Measurements from ENCODE around the gene FRG1. TPM values are rescaled to one million over a fixed set of nuclear protein-coding genes. Genes with fewer than 3 reads are reported as not detected.
"Not testable (repeated sequence)": the region's sequence is repeated elsewhere in the genome, so short reads cannot be mapped to it uniquely, and the experiment has no call there.

The FRG1 gene
- total and polyA plus RNA-seq, 2 donors (not counting 1 experiment from before 2014, with no cell fraction given): 21.0 to 31.1 TPM

DNA sequence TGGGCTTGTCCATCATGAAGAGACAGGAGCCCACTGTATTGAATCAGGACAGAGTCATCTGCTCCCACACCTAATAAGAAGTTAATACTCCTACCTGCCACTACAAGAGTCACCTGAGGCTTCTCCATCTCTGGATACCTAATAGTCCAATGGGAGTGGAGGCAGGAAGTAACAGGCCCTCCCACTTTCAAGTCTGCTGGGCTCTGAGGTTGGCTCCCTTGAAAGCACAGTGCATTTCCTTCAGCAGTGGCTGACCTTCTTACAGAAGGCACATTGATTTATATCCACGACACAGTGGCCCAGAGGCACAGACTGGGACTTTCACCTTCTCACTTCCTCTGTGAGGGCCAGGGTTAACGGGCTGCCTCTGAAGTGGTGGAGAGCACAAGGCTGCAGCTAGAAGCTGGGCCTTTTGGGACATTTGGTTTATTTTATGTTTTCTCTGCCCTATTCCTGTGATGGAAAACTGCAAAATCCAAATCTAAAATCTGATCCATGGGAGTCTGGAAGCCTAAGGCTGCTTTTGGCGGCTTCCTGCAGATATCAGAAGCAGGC lies 48.3 kb downstream of the FRG1 start:
- H3K36me3 ChIP-seq (ENCODE audit: control insufficient read depth, insufficient read depth, low read length): no peaks in the 10 kb centered on the region
- no peaks in the 10 kb centered on the region for H3K9me3 ChIP-seq (ENCODE audit: control insufficient read depth, insufficient read depth, low read depth, low read length)
- no peak overlapping the region for H3K4me3 ChIP-seq (replicated peaks in 1 of 4; ENCODE audit: control extremely low read depth in 1 of 4, insufficient read depth in 1 of 4, low read depth in 3 of 4, low read length in 4 of 4)
- no peak overlapping the region for H3K27ac ChIP-seq (ENCODE audit: insufficient read depth, low read length)
- H3K4me1 ChIP-seq (ENCODE audit: control insufficient read depth, extremely low read depth, insufficient read depth, low read length): no peaks in the 10 kb centered on the region
- no peak for DNase-seq (ENCODE audit: low read depth in 2 of 2)
- no peaks in the 10 kb centered on the region for H3K27me3 ChIP-seq (ENCODE audit: control insufficient read depth, insufficient read depth, low read length)
- H2AFZ ChIP-seq (ENCODE audit: low read length): no peak overlapping the region
- no peak overlapping the region for H3K9ac ChIP-seq (ENCODE audit: insufficient read depth, low read length)
- TF ChIP-seq, protein P1, sequence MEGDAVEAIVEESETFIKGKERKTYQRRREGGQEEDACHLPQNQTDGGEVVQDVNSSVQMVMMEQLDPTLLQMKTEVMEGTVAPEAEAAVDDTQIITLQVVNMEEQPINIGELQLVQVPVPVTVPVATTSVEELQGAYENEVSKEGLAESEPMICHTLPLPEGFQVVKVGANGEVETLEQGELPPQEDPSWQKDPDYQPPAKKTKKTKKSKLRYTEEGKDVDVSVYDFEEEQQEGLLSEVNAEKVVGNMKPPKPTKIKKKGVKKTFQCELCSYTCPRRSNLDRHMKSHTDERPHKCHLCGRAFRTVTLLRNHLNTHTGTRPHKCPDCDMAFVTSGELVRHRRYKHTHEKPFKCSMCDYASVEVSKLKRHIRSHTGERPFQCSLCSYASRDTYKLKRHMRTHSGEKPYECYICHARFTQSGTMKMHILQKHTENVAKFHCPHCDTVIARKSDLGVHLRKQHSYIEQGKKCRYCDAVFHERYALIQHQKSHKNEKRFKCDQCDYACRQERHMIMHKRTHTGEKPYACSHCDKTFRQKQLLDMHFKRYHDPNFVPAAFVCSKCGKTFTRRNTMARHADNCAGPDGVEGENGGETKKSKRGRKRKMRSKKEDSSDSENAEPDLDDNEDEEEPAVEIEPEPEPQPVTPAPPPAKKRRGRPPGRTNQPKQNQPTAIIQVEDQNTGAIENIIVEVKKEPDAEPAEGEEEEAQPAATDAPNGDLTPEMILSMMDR (conservative IDR thresholded peaks at IDR 0.05 in 1 of 2, IDR thresholded peaks at IDR 0.05 in 1 of 2; ENCODE audit: low read depth in 1 of 2, low read length in 2 of 2): no peak
- TF ChIP-seq EZH2 (IDR thresholded peaks at IDR 0.05; ENCODE audit: low read length, missing control alignments): no peak
- H3K79me2 ChIP-seq (ENCODE audit: control insufficient read depth, insufficient read depth, low read length): no peaks in the 10 kb centered on the region
- H3K4me2 ChIP-seq (ENCODE audit: extremely low read depth, insufficient read depth, low read length): no peak overlapping the region
- no peaks in the 10 kb centered on the region for H4K20me1 ChIP-seq (ENCODE audit: control insufficient read depth, extremely low read depth, insufficient read depth, low read length)

DNA sequence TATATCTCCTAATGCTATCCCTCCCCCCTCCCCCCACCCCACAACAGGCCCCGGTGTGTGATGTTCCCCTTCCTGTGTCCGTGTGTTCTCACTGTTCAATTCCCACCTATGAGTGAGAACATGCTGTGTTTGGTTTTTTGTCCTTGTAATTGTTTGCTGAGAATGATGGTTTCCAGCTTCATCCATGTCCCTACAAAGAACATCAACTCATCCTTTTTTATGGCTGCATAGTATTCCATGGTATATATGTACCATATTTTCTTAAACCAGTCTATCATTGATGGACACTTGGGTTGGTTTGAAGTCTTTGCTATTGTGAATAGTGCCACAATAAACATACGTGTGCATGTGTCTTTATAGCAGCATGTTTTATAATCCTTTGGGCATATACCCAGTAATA lies 49.3 kb downstream of the FRG1 start:
- H3K36me3 ChIP-seq (ENCODE audit: control insufficient read depth, insufficient read depth, low read length); H3K27me3 ChIP-seq (ENCODE audit: control insufficient read depth, insufficient read depth, low read length); H3K27ac ChIP-seq (ENCODE audit: insufficient read depth, low read length); H3K4me3 ChIP-seq (replicated peaks in 1 of 4; ENCODE audit: control extremely low read depth in 1 of 4, insufficient read depth in 1 of 4, low read depth in 3 of 4, low read length in 4 of 4); H3K4me2 ChIP-seq (ENCODE audit: extremely low read depth, insufficient read depth, low read length); H3K9me3 ChIP-seq (ENCODE audit: control insufficient read depth, insufficient read depth, low read depth, low read length); DNase-seq (ENCODE audit: low read depth in 2 of 2); H3K9ac ChIP-seq (ENCODE audit: insufficient read depth, low read length); H3K79me2 ChIP-seq (ENCODE audit: control insufficient read depth, insufficient read depth, low read length); H4K20me1 ChIP-seq (ENCODE audit: control insufficient read depth, extremely low read depth, insufficient read depth, low read length); H2AFZ ChIP-seq (ENCODE audit: low read length); H3K4me1 ChIP-seq (ENCODE audit: control insufficient read depth, extremely low read depth, insufficient read depth, low read length): not testable (repeated sequence)

Other genes starting within 250 kb of the FRG1 start
- gene FRG2, start 86.4 kb downstream of the FRG1 start, total RNA-seq: not detected in 2 replicates
- not detected in 2 replicates for gene FRG2, start 86.4 kb downstream of the FRG1 start, polyA plus RNA-seq
- gene DBET, start 123.6 kb downstream of the FRG1 start, total RNA-seq: not detected in 2 replicates
- gene DBET, start 123.6 kb downstream of the FRG1 start, polyA plus RNA-seq: not detected in 2 replicates
- not detected in 2 replicates for gene DUX4, start 232.9 kb downstream of the FRG1 start, total RNA-seq
- not detected in 2 replicates for gene DUX4, start 232.9 kb downstream of the FRG1 start, polyA plus RNA-seq

Data from fibroblast of lung (primary cell).